ENCODE data around the gene OXA1L.
A peak's percentile ranks its signal among the peaks of the same experiment; 100 is the strongest.
"Not testable (repeated sequence)": the region's sequence is repeated elsewhere in the genome, so short reads cannot be mapped to it uniquely, and the experiment has no call there.

The OXA1L gene

DNA sequence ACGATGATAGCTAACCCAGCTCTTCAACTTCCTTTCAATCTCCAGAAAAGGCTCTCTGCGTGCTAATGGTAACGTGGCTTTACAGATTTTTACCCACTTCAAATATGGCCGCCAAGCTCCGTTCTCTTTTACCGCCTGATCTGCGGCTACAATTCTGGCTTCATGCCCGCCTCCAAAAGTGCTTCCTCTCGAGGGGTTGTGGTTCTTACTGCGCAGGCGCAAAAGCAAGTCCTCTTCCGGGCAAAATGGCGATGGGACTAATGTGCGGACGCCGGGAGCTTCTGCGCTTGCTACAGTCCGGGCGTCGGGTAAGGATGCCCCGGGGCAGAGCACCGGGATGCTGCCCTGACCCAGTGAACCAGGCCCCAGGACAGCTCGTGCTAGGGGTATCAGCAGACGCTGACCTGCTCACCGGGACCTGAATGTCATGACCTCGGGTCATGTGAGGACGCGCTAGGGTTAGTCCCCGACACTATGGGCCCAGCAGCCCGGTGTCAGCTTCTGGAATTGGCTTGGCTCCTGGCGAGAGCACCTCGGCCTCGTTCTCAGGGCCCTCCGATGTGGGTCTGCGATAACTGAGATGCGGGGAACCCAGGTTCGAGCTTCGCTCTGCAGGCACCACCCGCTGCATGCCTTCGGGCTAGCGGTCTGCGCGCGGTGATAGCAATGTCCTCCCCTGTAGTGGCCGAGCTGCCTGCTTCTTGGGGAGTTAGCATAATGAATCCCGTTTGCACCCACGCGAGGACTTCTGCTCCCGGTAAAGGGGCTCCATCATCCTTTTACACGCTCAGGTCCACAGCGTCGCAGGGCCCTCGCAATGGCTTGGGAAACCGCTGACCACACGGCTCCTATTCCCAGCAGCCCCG lies at the start of gene OXA1L:
Gene OXA1L, plus strand, starts transcription at position 232 of the 866 bp plus-strand sequence. Its CDS starts 14 bp downstream, at position 246.
- peak; percentile 95 for DNase-seq (ENCODE audit: low spot score)

- DNase-seq (ENCODE audit: low spot score) = no peak
Measured at GRCh38 chr14:22718091-22718490, 48.4 kb upstream of the OXA1L start.

- DNase-seq (ENCODE audit: low spot score) = no peak
Measured at GRCh38 chr14:22721213-22721612, 45.3 kb upstream of the OXA1L start.

DNA sequence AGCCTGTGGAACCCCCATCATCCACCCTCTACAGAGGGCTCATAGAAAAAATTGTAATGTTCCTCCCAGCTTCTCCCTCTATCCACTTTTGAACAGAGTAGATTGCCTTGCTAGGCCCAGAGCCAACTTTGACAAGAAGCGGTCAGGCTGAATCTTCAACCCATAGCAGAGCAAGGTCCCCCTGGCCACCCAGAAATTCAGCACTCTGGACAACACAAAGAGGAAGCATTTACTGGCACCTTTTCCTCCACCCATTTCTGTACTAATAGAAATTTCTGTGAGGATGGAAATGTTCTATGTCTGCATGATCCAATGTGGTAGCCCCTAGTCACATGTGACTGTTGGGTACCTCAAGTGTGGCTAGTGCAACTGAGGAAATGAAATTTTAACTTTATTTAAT lies 42.7 kb upstream of the OXA1L start:
- DNase-seq (ENCODE audit: low spot score) = no peak

GRCh38 chr14:22724847-22725246 lies 41.6 kb upstream of the OXA1L start:
- not testable (repeated sequence) for DNase-seq (ENCODE audit: low spot score)

GRCh38 chr14:22725374-22725773 lies 41.1 kb upstream of the OXA1L start:
- not testable (repeated sequence) for DNase-seq (ENCODE audit: low spot score)

DNA sequence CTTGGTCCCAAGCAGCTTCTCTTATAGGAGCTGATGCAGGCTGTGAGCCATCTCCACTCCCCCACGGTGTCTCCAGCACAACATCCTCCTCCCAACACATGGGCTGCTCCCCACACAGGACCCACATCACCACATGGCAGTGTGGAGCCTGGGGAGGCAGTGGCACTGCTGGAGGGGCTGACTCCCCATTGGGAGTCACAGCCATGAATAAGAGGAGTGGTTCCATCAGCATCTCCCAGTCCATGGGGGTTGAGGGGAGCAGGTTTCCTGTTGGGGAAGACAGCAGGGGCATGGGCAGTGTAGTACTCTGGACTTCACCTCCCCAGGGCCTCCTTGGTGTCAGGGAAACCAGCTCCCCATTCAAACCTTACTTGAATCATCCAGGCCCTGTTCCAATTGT lies 40.5 kb upstream of the OXA1L start:
- no peak for DNase-seq (ENCODE audit: low spot score)

GRCh38 chr14:22732062-22732461 lies 34.4 kb upstream of the OXA1L start:
- not testable (repeated sequence) for DNase-seq (ENCODE audit: low spot score)

- DNase-seq (ENCODE audit: low spot score) = no peak
Measured at GRCh38 chr14:22733829-22734228, 32.7 kb upstream of the OXA1L start.

GRCh38 chr14:22735096-22735495 lies 31.4 kb upstream of the OXA1L start:
- no peak for DNase-seq (ENCODE audit: low spot score)

- not testable (repeated sequence) for DNase-seq (ENCODE audit: low spot score)
Measured at GRCh38 chr14:22736384-22736783, 30.1 kb upstream of the OXA1L start.

DNA sequence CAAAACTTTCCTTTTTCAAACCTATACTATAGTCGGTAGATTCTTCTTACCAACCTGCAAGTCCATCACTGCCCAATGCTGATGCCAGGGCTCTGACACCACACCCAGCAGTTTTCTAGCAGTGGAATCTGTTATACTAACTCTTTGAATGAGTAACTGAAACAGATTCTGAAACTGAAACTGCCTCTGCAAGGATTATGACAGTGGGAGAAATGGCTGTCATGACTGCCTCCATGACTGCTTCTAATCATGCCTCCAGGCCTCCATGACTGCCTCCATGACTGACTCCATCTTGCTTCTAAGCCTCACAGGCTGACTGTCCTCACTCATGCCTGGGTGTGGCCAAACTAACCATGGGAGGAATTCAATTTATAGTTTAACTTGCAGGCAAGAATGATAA lies 29.4 kb upstream of the OXA1L start:
- DNase-seq (ENCODE audit: low spot score) = no peak

- no peak for DNase-seq (ENCODE audit: low spot score)
Measured at GRCh38 chr14:22739423-22739822, 27.1 kb upstream of the OXA1L start.

- DNase-seq (ENCODE audit: low spot score) = no peak
Measured at GRCh38 chr14:22740020-22740419, 26.5 kb upstream of the OXA1L start.

- no peak for DNase-seq (ENCODE audit: low spot score)
Measured at GRCh38 chr14:22747769-22748168, 18.7 kb upstream of the OXA1L start.

GRCh38 chr14:22748206-22748605 lies 18.3 kb upstream of the OXA1L start:
- no peak for DNase-seq (ENCODE audit: low spot score)

GRCh38 chr14:22748631-22749068 lies 17.8 kb upstream of the OXA1L start:
- no peak for DNase-seq (ENCODE audit: low spot score)

- no peak for DNase-seq (ENCODE audit: low spot score)
Measured at GRCh38 chr14:22752422-22752821, 14.1 kb upstream of the OXA1L start.

DNA sequence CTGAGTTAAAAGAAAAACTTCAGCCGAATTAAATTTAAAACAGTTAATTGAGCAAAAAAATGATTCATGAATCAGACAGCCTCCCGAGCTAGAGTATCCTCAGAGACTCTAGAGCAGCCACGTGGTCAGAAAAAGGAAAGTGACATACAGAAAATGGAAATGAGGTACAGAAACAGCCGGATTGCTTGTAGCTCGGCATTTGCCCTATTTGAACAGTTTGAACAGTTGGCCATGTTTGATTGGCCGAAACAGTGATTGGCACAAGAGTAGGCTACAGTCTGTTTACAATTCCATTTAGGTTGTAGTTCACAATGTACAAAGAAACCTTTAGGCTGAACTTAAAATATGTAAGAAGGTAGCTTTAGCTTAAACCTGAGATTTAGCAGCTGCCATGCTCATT lies 12.9 kb upstream of the OXA1L start:
- DNase-seq (ENCODE audit: low spot score) = no peak

DNA sequence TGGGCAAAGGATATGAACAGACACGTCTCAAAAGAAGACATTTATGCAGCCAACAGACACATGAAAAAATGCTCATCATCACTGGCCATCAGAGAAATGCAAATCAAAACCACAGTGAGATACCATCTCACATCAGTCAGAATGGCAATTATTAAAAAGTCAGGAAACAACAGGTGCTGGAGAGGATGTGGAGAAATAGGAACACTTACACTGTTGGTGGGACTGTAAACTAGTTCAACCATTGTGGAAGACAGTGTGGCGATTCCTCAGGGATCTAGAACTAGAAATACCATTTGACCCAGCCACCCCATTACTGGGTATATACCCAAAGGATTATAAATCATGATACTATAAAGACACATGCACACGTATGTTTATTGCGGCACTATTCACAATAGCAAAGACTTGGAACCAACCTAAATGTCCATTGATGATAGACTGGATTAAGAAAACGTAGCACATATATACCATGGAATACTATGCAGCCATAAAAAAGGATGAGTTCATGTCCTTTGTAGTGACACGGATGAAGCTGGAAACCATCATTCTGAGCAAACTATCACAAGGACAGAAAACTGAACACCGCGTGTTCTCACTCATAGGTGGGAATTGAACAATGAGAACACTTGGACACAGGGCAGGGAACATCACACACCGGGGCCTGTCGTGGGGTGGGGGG lies 8.4 kb upstream of the OXA1L start:
- not testable (repeated sequence) for DNase-seq (ENCODE audit: low spot score)

- no peak for DNase-seq (ENCODE audit: low spot score)
Measured at GRCh38 chr14:22761734-22762133, 4.8 kb upstream of the OXA1L start.

DNA sequence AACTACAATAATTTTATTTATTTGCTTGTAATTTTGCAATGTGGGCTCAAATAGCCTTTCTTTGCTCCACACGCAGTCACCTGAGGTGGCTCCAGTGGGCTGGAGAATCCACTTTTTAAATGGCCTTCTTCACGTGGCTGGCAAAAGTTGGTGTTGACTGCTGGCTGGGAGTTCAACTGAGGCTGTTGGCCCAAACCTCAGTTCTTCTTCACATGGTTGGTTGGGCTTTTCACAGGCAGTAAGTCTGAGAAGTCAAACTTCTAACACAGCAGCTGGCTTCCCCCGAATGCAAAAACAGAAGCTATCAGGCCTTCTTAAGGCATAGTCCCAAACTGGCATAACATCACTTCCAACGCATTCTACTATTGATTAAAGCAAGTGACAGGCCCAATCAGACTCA lies 2.1 kb upstream of the OXA1L start:
- DNase-seq (ENCODE audit: low spot score) = no peak

GRCh38 chr14:22767323-22767589 lies 768 bp downstream of the OXA1L start:
- no peak for DNase-seq (ENCODE audit: low spot score)

DNA sequence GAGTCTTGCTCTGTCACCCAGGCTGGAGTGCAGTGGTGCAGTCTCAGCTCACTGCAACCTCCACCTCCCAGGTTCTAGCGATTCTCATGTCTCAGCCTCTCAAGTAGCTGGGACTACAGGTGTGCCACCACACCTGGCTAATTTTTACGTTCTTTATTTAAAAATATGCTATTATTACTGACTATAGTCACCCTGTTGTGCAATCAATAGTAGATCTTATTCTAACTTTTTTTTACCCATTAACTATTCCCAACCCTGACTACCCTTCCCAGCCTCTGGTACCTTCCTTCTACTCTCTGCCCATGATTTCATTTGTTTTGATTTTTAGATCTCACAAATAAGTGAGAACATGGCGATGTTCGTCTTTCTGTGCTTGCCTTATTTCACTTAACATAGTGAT lies 2.5 kb downstream of the OXA1L start:
- no peak for DNase-seq (ENCODE audit: low spot score)
